ENCODE data around the gene ADO. TPM values are rescaled to one million over a fixed set of nuclear protein-coding genes. Genes with fewer than 3 reads are reported as not detected.

Gene ADO
- total and polyA plus RNA-seq, 5 donors = 12.7 to 30.9 (median 24.6) TPM

DNA sequence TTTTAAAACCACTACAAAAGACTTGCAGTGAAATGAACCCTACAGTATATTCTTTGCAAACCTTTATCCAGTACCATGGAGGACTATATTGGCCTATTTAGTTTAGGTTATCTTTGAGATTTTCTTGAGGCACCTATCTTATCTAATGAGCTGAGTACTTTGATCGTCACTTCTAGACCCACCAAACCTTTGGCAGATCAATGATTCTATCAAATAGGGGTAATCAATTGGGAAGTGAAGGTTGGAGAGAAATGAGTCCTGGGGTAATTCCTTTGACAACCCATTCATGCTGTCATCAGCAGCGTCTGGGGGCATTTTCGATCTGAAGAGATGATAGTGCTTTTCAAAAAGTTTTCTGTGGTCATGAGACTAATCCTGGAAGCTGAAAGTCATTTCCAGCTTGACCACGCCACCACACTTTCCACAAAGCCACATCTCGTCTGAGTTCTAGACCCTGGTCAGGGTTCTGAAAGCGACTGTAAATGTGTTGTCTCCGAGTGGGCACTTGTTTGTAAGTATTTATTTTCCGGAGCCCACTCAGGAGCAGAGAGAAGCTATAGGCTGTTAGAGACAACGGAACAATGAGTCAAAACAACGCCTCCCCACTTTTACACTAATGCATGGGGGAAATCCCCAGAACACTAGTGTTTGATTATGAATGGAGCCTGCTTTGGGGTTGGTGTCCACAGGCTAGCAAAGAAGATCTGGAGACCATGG is 6.8 kb downstream of the ADO start:
- no peak for ATAC-seq
- H3K4me1 ChIP-seq (ENCODE audit: control insufficient read depth, insufficient read depth, low read length) = peaks cover 1% of the 10 kb centered on the region
- intact Hi-C loops (cut with DNase I) = loop anchor here in 2 of 4 donors (10.0 kb wide), 3 partner anchors 197 to 903 kb away; no protein-coding TSS in a partner anchor

GRCh38 chr10:62812672-62813439 is 8.3 kb downstream of the ADO start:
- Histone ChIP-seq H3K27me3 (ENCODE audit: control insufficient read depth, insufficient read depth) (no peaks in the 10 kb centered on the region), H3K9me3 (ENCODE audit: control insufficient read depth, low read length) (no peaks in the 10 kb centered on the region), H3K4me1 (ENCODE audit: control insufficient read depth, insufficient read depth, low read length) (peaks cover 1% of the 10 kb centered on the region), H3K27ac (ENCODE audit: low read length) (no peak overlapping the region), H3K4me3 (ENCODE audit: low read length) (no peak overlapping the region)
- WGBS = 95% methylated on average over 13 of the region's 13 CpGs
- DNase-seq (peak in 1 of 3 donors; percentile 26), ATAC-seq (no peak)
- intact Hi-C loops (cut with DNase I) = loop anchor here in 2 of 4 donors (10.0 kb wide), 3 partner anchors 198 to 902 kb away; no protein-coding TSS in a partner anchor

More for the DNA sequence above, 6.8 kb downstream of the ADO start:
- H3K4me3 ChIP-seq (ENCODE audit: low read length) = no peak overlapping the region
- H3K27me3 ChIP-seq (ENCODE audit: control insufficient read depth, insufficient read depth) = no peaks in the 10 kb centered on the region
- H3K9me3 ChIP-seq (ENCODE audit: control insufficient read depth, low read length) = no peaks in the 10 kb centered on the region
- H3K27ac ChIP-seq (ENCODE audit: low read length) = no peak overlapping the region
- 88% methylated on average over 10 of the region's 10 CpGs for WGBS
- DNase-seq = peak in 1 of 3 donors; percentile 17

DNA sequence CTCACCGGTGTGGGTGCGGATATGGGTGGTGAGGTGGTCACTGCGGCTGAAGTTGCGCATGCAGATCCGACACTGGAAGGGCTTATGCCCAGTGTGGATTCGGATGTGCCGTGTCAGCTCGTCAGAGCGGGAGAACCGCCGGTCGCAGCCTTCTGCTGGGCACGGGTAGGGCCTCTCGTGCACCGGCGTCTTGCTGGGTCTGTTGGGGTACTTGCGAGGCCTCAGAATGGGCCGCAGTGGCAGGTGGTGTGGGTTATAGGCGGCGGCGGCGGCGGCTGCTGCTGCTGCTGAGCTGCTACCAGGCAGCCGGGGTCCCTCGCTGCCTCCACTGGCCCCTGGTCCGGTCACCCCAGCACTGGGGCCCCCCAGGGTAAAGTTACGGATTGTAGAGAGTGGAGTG is 8.9 kb downstream of the ADO start:
- no peaks in the 10 kb centered on the region for H3K27me3 ChIP-seq (ENCODE audit: control insufficient read depth, insufficient read depth)
- no peak overlapping the region for H3K27ac ChIP-seq (ENCODE audit: low read length)
- intact Hi-C loops (cut with DNase I) = loop anchor here in 2 of 4 donors (10.0 kb wide), 3 partner anchors 199 to 901 kb away; no protein-coding TSS in a partner anchor
- no peaks in the 10 kb centered on the region for H3K9me3 ChIP-seq (ENCODE audit: control insufficient read depth, low read length)
- WGBS = 95% methylated on average over 27 of the region's 27 CpGs
- peaks cover 1% of the 10 kb centered on the region for H3K4me1 ChIP-seq (ENCODE audit: control insufficient read depth, insufficient read depth, low read length)
- no peak overlapping the region for H3K4me3 ChIP-seq (ENCODE audit: low read length)
- DNase-seq = peak in 2 of 3 donors; percentile 48 to 60
- ATAC-seq = no peak

- peaks cover 1% of the 10 kb centered on the region for H3K4me1 ChIP-seq (ENCODE audit: control insufficient read depth, insufficient read depth, low read length)
- DNase-seq (peak in 1 of 3 donors; percentile 42), ATAC-seq (no peak)
- H3K27ac ChIP-seq (ENCODE audit: low read length) = no peak overlapping the region
- intact Hi-C loops (cut with DNase I) = loop anchor here in 2 of 4 donors (10.0 kb wide), 3 partner anchors 199 to 901 kb away; no protein-coding TSS in a partner anchor
- H3K27me3 ChIP-seq (ENCODE audit: control insufficient read depth, insufficient read depth) = no peaks in the 10 kb centered on the region
- 94% methylated on average over 5 of the region's 5 CpGs for WGBS
- H3K9me3 ChIP-seq (ENCODE audit: control insufficient read depth, low read length) = no peaks in the 10 kb centered on the region
- no peak overlapping the region for H3K4me3 ChIP-seq (ENCODE audit: low read length)
These were observed 9.5 kb downstream of the ADO start for GRCh38 chr10:62813981-62814380.

DNA sequence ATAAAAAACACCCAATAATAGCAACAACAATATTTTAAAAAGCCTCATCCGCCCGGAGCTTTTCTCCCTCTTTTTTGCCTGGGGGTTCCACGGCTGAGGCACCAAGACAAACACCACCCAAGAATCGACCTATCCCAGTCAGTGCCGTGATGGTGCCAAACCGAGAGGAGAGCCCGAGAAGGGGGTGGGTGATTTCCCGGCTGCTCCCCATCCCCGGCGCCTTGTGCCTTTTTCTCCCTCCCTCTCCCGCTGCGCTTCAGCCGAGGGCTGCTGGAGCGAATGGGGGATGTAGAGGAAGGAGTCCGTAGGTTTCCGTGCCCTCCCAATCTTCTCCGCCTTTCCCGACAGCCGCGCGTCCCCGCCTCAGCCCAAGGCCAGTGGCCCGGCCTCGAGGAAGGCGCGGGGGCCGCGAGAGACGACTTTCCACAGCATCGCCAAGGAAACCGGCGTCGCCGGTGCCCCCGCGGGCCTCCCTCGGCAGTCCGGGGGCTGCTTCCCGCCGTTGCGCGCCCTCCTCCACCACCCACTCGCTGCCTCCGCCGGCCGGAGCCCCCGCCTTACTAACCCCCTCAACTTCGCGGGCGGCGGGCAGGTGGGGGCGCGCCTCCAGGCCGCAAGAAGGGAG is 10.3 kb downstream of the ADO start:
- intact Hi-C loops (cut with DNase I) = loop anchor here (5.0 to 10.0 kb wide), 5 partner anchors 53 to 900 kb away; no protein-coding TSS in a partner anchor
- ATAC-seq (no peak), DNase-seq (peak in 1 of 3 donors; percentile 60)
- Histone ChIP-seq H3K4me3 (ENCODE audit: low read length) (peak overlapping the region; percentile 96), H3K4me1 (ENCODE audit: control insufficient read depth, insufficient read depth, low read length) (peaks cover 1% of the 10 kb centered on the region), H3K27me3 (ENCODE audit: control insufficient read depth, insufficient read depth) (no peaks in the 10 kb centered on the region), H3K27ac (ENCODE audit: low read length) (no peak overlapping the region), H3K9me3 (ENCODE audit: control insufficient read depth, low read length) (no peaks in the 10 kb centered on the region)
- WGBS = 3% methylated on average over 54 of the region's 54 CpGs

DNA sequence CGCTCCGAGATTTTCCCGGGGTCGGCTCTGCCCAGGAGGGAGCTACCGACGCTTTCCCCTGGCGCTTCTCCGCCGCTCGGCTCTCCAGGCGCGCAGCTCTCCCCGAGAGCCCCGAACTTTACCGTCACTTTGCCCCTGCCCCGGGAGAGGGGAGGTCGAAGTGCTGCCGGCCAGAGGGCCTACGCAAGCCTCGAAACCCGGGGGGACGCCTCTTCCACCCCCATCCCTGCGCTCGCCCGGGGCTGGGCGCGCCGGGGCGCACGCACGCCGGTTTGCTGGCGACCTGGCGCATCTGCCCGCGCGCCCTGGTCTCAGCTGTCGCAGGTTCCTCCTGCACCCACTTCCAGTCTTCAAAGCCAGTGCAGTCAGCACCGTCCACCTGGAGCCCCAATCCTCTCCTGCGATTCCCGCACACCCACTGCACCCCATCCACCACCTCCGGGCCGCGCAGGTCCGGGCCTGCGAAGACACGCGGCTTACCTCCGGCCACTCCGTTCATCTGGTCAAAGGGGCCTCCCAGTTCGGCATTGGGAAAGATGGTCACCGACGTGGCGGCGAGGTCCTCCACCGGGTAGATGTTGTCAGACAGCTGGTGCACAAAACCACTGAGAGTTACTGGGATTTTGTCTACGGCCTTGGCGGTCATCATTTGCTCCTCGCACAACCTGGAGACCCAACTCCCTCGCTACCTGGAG is 11.0 kb downstream of the ADO start:
- peaks cover 1% of the 10 kb centered on the region for H3K4me1 ChIP-seq (ENCODE audit: control insufficient read depth, insufficient read depth, low read length)
- WGBS = 1% methylated on average over 60 of the region's 60 CpGs
- no peak overlapping the region for H3K27ac ChIP-seq (ENCODE audit: low read length)
- no peaks in the 10 kb centered on the region for H3K9me3 ChIP-seq (ENCODE audit: control insufficient read depth, low read length)
- intact Hi-C loops (cut with DNase I) = loop anchor here (5.0 to 10.0 kb wide), 5 partner anchors 53 to 899 kb away; no protein-coding TSS in a partner anchor
- H3K27me3 ChIP-seq (ENCODE audit: control insufficient read depth, insufficient read depth) = no peaks in the 10 kb centered on the region
- peak overlapping the region; percentile 96 for H3K4me3 ChIP-seq (ENCODE audit: low read length)
- ATAC-seq (no peak), DNase-seq (peak in 2 of 3 donors; percentile 61 to 62)

GRCh38 chr10:62816076-62816330 is 11.5 kb downstream of the ADO start:
- ATAC-seq (no peak), DNase-seq (no peak)
- no peak overlapping the region for H3K27ac ChIP-seq (ENCODE audit: low read length)
- peak overlapping the region; percentile 96 for H3K4me3 ChIP-seq (ENCODE audit: low read length)
- WGBS = under 1% methylated on average over 2 of the region's 2 CpGs
- H3K4me1 ChIP-seq (ENCODE audit: control insufficient read depth, insufficient read depth, low read length) = peaks cover 1% of the 10 kb centered on the region
- intact Hi-C loops (cut with DNase I) = loop anchor here (5.0 to 10.0 kb wide), 5 partner anchors 54 to 899 kb away; no protein-coding TSS in a partner anchor
- no peaks in the 10 kb centered on the region for H3K9me3 ChIP-seq (ENCODE audit: control insufficient read depth, low read length)
- no peaks in the 10 kb centered on the region for H3K27me3 ChIP-seq (ENCODE audit: control insufficient read depth, insufficient read depth)

- no peaks in the 10 kb centered on the region for H3K27me3 ChIP-seq (ENCODE audit: control insufficient read depth, insufficient read depth)
- peak within 1 kb of the TSS; percentile 71 for H3K27ac ChIP-seq (ENCODE audit: low read length)
- WGBS = under 1% methylated on average over 53 of the region's 53 CpGs
- intact Hi-C loops (cut with DNase I) = loop anchor here (5.0 to 10.0 kb wide), 5 partner anchors 54 to 898 kb away; no protein-coding TSS in a partner anchor
- peak; percentile 92 to 97 (median 96) for DNase-seq
- H3K9me3 ChIP-seq (ENCODE audit: control insufficient read depth, low read length) = no peaks in the 10 kb centered on the region
- peak; percentile 91 to 95 for ATAC-seq
- H3K4me3 ChIP-seq (ENCODE audit: low read length) = peak within 1 kb of the TSS; percentile 96
- H3K4me1 ChIP-seq (ENCODE audit: control insufficient read depth, insufficient read depth, low read length) = peaks cover 1% of the 10 kb centered on the region
These were observed 12.0 kb downstream of the ADO start, which contains the start of gene EGR2 for GRCh38 chr10:62816331-62817120. TSS of gene EGR2 (minus strand) at chr10:62816366. CDS start at chr10:62816029, 337 bp downstream.

GRCh38 chr10:62817121-62817765 is 12.7 kb downstream of the ADO start:
- peak overlapping the region; percentile 96 for H3K4me3 ChIP-seq (ENCODE audit: low read length)
- H3K4me1 ChIP-seq (ENCODE audit: control insufficient read depth, insufficient read depth, low read length) = peaks cover 1% of the 10 kb centered on the region
- intact Hi-C loops (cut with DNase I) = loop anchor here (5.0 to 10.0 kb wide), 5 partner anchors 55 to 898 kb away; no protein-coding TSS in a partner anchor
- H3K9me3 ChIP-seq (ENCODE audit: control insufficient read depth, low read length) = no peaks in the 10 kb centered on the region
- DNase-seq (peak; percentile 63 to 86 (median 82)), ATAC-seq (peak; percentile 47 to 58)
- under 1% methylated on average over 49 of the region's 49 CpGs for WGBS
- H3K27me3 ChIP-seq (ENCODE audit: control insufficient read depth, insufficient read depth) = no peaks in the 10 kb centered on the region
- peak overlapping the region; percentile 71 for H3K27ac ChIP-seq (ENCODE audit: low read length)
